GM10266 (cell line): Measurements from ENCODE around the gene IFNGR1.

ENCODE experiments used
- DNase-seq: peaks from one replicate; pipeline ENCODE4 v3.0.0; 2012; ENCODE audit errors: extremely low spot score
- CTCF ChIP-seq: IDR thresholded peaks from 2 replicates; pipeline ENCODE4 v1.5.1; 2012; ENCODE audit warnings: mild to moderate bottlenecking, low read depth; ENCODE audit not compliant: control insufficient read depth, insufficient read depth; ENCODE audit errors: missing control alignments

The IFNGR1 gene

GRCh38 chr6:137235686-137236085 is 16.5 kb upstream of the IFNGR1 start:
- no peak for DNase-seq
- no peak for TF ChIP-seq CTCF

DNA sequence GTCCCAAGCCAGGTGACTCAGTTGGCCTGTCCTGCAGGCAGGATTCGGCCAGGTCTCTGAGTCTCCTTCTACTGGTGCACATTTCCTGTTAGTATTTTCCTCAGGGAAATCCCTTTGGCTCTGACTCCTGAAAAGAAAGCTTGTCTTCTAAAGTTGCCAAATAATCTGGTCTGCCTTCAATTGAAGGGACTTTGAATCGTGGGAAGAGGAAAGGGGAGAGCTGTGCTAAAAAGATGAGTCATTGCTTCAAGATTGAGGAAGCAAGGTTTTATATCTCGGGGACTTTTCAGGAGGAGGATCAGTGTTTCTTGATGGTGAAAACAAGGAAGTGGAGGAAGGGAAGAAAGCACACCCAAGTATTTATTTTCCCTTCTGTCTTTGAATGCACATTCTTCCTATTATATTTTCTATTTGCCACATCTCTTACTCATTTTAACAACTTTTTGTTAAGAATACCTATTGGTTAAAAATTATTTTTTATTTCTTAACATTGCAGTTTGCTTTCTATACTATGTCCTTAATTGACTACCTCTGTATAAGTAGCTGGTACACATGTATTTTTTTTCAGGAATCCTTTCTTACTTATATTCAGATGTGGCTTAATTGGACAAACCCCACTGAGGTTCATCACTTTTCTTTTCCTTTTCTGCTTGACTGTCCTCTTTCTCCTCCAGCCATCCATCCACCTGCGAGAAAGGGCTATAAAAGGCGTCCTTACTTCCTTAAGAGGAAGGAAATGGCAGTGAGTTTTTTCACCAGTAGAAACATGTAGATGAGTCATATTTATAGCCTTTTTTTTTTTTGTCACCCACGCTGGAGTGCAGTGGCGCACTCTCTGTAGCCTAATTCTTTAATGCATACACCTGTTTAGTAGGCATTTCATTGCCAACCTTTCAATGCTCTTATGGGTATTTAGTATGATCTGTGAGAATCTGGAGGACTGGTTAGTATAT is 15.0 kb upstream of the IFNGR1 start:
- TF ChIP-seq CTCF: no peak
- no peak for DNase-seq

- no peak for DNase-seq
- TF ChIP-seq CTCF: no peak
Observed at GRCh38 chr6:137231895-137232294, 12.7 kb upstream of the IFNGR1 start.

GRCh38 chr6:137230956-137231555 is 11.9 kb upstream of the IFNGR1 start:
- DNase-seq: no peak
- no peak for TF ChIP-seq CTCF

DNA sequence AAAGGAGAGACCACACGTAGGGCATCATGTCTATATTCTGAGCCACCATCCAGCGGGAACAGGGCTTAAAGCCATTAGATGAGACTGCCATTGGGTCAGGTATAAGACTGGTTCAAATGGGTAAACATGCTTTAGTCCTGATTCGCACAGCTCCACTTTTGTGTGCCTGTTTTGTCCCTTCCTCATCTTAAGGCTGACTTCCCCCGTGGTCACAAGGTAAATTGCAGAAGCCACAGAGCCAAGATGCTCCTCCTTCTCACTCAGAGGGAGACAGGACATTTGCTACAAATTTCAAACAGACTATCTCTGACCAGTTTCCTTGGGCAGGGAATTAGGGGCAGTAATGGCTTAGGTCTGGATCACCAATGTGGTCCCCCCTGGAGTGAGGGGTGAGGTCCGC is 11.4 kb upstream of the IFNGR1 start:
- no peak for DNase-seq
- TF ChIP-seq CTCF: no peak

DNA sequence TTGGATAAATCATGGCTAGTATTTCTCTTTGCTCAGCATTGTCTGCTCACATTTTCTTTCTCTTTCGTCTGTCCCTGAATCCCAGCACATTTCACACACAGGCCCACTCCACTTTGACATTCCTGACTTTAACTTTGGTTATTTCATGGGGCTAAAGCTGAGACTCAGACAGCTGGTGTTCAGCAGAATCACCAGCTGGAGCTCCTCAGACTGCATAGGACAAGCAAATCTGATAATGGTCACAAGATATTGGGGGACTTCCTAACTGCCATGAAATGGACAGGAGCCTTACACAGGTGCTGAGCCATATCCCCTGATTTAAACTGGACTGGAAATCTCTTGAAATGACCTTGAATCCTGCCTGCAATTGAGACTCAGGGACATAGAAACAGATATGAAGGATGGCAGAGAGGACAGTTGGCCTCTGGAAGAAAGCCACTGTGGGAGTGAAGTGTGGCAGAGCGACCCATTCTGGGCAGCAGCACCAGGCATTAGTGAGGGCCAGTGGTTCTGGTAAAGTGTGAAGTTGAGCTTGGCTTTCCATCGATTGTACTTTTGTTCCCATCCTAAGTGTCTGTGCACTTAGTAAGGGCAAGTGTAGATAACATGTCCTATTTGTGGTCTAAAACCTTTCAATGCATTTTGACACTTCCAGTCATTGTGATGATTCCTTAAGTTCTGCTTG is 10.0 kb upstream of the IFNGR1 start:
- DNase-seq: no peak
- no peak for TF ChIP-seq CTCF
